OCI-LY7 (cell line): Measurements from ENCODE around the gene ACSS1. TPM values are rescaled to one million over a fixed set of nuclear protein-coding genes. Genes with fewer than 3 reads are reported as not detected.

Experiments
- BruUV-seq: library from RNA; stranded (reverse); fragments of 400-500 nt; replicated peaks from 2 replicates; lab custom pipeline; 2021; lab: Mats Ljungman, UMichigan
- CTCF ChIA-PET: fragments of 300-600 bp; sonication (Branson Sonifier 250); formaldehyde crosslinking; loops from one replicate; lab custom pipeline; 2022; ENCODE audit warnings: antibody characterized with exemption; ENCODE audit not compliant: unreplicated experiment; lab: Charles Lee
- POLR2A ChIA-PET: fragments of 300-600 bp; sonication (Branson Sonifier 250); formaldehyde crosslinking; loops from one replicate; lab custom pipeline; 2022; ENCODE audit warnings: antibody characterized with exemption; lab: Charles Lee
- DNase-seq: peaks from one replicate; pipeline ENCODE4 v3.0.0-alpha.2; 2015; ENCODE audit warnings: low spot score
- H2AFZ ChIP-seq: fragments of 200-600 bp; sonication (generic), shearing (Covaris generic); 2 replicates; pipeline ENCODE4 v1.6.1; 2014; ENCODE audit warnings: mild to moderate bottlenecking, antibody characterized with exemption, low read length, moderate library complexity
- H3K27ac ChIP-seq: fragments of 200-600 bp; sonication (generic); 2 replicates; pipeline ENCODE4 v1.5.1; 2014; ENCODE audit warnings: mixed run types, low read depth, mild to moderate bottlenecking, moderate library complexity, low read length, inconsistent platforms; ENCODE audit not compliant: poor library complexity, severe bottlenecking
- H3K36me3 ChIP-seq: fragments of 200-600 bp; sonication (generic); 2 replicates; pipeline ENCODE4 v1.6.1; 2014; ENCODE audit warnings: mild to moderate bottlenecking, antibody characterized with exemption, low read length, moderate library complexity, mixed read lengths; ENCODE audit not compliant: insufficient read depth
- H3K4me1 ChIP-seq: fragments of 200-600 bp; sonication (generic); 2 replicates; pipeline ENCODE4 v1.5.1; 2014; ENCODE audit warnings: mild to moderate bottlenecking, low read length; ENCODE audit not compliant: insufficient read depth, poor library complexity, severe bottlenecking
- H3K4me2 ChIP-seq: fragments of 200-600 bp; sonication (generic); 2 replicates; pipeline ENCODE4 v1.6.1; 2014; ENCODE audit warnings: mild to moderate bottlenecking, low read length
- H3K4me3 ChIP-seq: fragments of 200-600 bp; sonication (generic); 2 replicates; pipeline ENCODE4 v1.5.1; 2014; ENCODE audit warnings: mild to moderate bottlenecking, low read depth, low read length; ENCODE audit not compliant: poor library complexity, severe bottlenecking
- H3K79me2 ChIP-seq: fragments of 200-600 bp; sonication (generic); 2 replicates; pipeline ENCODE4 v1.6.1; 2016; ENCODE audit warnings: low read depth, mild to moderate bottlenecking, low read length, moderate library complexity, mixed read lengths; ENCODE audit not compliant: insufficient read depth
- H3K9me2 ChIP-seq: fragments of 200-600 bp; sonication (generic); 2 replicates; pipeline ENCODE4 v1.6.1; 2016; ENCODE audit warnings: mild to moderate bottlenecking, low read length, mixed read lengths; ENCODE audit not compliant: insufficient read depth
- H3K9me3 ChIP-seq: fragments of 200-600 bp; sonication (generic); 2 replicates; pipeline ENCODE4 v1.6.1; 2014; ENCODE audit warnings: mild to moderate bottlenecking, mixed run types, low read length, mixed read lengths
- H4K20me1 ChIP-seq: fragments of 200-600 bp; sonication (generic); 2 replicates; pipeline ENCODE4 v1.6.1; 2014; ENCODE audit warnings: mild to moderate bottlenecking, antibody characterized with exemption, low read length, moderate library complexity, mixed read lengths; ENCODE audit not compliant: insufficient read depth
- CTCF ChIP-seq: fragments of 200-600 bp; sonication (generic); conservative IDR thresholded peaks from 2 replicates; pipeline ENCODE4 v1.5.1; 2014; ENCODE audit warnings: mild to moderate bottlenecking, antibody characterized with exemption, low read length, moderate library complexity, mixed read lengths
- EZH2phosphoT487 ChIP-seq: fragments of 200-600 bp; sonication (generic); IDR thresholded peaks from 2 replicates; pipeline ENCODE4 v1.6.1; 2018; ENCODE audit warnings: low read depth, borderline replicate concordance, mild to moderate bottlenecking, mixed run types, antibody characterized with exemption, low read length, moderate library complexity, mixed read lengths
- intact Hi-C: fragments of 100-400 bp; cut with micrococcal nuclease; formaldehyde crosslinking; loops from one replicate; pipeline ENCODE4 v1.10.0; 2022; ENCODE audit not compliant: unreplicated experiment
- total RNA-seq, 2 experiments: library from RNA; depleted of rRNA in 1 of 2; stranded (reverse); fragments of >200 nt in 1 of 2; shearing (Covaris generic) in 1 of 2; gene quantifications; 2 replicates each; pipeline ENCODE4 v1.2.3, GENCODE V29; 2014 to 2022

ACSS1 gene
- total RNA-seq, 2 experiments from 2014 or later: 0.35 to 0.40 TPM

GRCh38 chr20:25089096-25089495, 31.2 kb upstream of the ACSS1 start:
- CTCF ChIA-PET: no interaction called here
- Histone ChIP-seq H3K4me3 (no peak overlapping the region), H3K4me2 (no peak overlapping the region), H3K4me1 (no peaks in the 10 kb centered on the region), H3K27ac (no peak overlapping the region), H3K9me3 (no peaks in the 10 kb centered on the region), H3K36me3 (no peaks in the 10 kb centered on the region), H4K20me1 (no peaks in the 10 kb centered on the region), H2AFZ (no peak overlapping the region), H3K9me2 (no peaks in the 10 kb centered on the region), H3K79me2 (no peaks in the 10 kb centered on the region)
- POLR2A ChIA-PET: interaction anchor here (0.7 kb wide), 1 partner anchor 982 kb away, joined by 3 read pairs; no protein-coding TSS in a partner anchor
- no peak for TF ChIP-seq CTCF
- TF ChIP-seq EZH2phosphoT487: no peak
- no TSS peak for BruUV-seq
- intact Hi-C loops: no loop called here
- DNase-seq: no peak

GRCh38 chr20:25088267-25088666, 30.3 kb upstream of the ACSS1 start:
- Histone ChIP-seq H3K4me3 (no peak overlapping the region), H2AFZ (no peak overlapping the region), H4K20me1 (no peaks in the 10 kb centered on the region), H3K9me3 (no peaks in the 10 kb centered on the region), H3K4me1 (no peaks in the 10 kb centered on the region), H3K27ac (no peak overlapping the region), H3K4me2 (no peak overlapping the region), H3K79me2 (no peaks in the 10 kb centered on the region), H3K9me2 (no peaks in the 10 kb centered on the region), H3K36me3 (no peaks in the 10 kb centered on the region)
- DNase-seq: no peak
- BruUV-seq: no TSS peak
- TF ChIP-seq EZH2phosphoT487 (no peak), CTCF (no peak)
- ChIA-PET POLR2A (interaction anchor here (0.6 kb wide), 1 partner anchor 870 kb away, joined by 3 read pairs; no protein-coding TSS in a partner anchor), CTCF (no interaction called here)
- intact Hi-C loops: no loop called here

- Histone ChIP-seq H3K27ac (no peak overlapping the region), H2AFZ (no peak overlapping the region), H3K9me3 (no peaks in the 10 kb centered on the region), H4K20me1 (no peaks in the 10 kb centered on the region), H3K36me3 (no peaks in the 10 kb centered on the region), H3K4me1 (no peaks in the 10 kb centered on the region), H3K79me2 (no peaks in the 10 kb centered on the region), H3K9me2 (no peaks in the 10 kb centered on the region), H3K4me3 (no peak overlapping the region), H3K4me2 (no peak overlapping the region)
- TF ChIP-seq EZH2phosphoT487 (no peak), CTCF (no peak)
- intact Hi-C loops: no loop called here
- no TSS peak for BruUV-seq
- POLR2A ChIA-PET: no interaction called here
- CTCF ChIA-PET: no interaction called here
- no peak for DNase-seq
These were observed 29.4 kb upstream of the ACSS1 start for GRCh38 chr20:25087186-25087929.
